Measurements from ENCODE around the gene OMP.

Gene OMP

GRCh38 chr11:77064648-77065217, 37.9 kb upstream of the OMP start:
- TF ChIP-seq, protein P1, sequence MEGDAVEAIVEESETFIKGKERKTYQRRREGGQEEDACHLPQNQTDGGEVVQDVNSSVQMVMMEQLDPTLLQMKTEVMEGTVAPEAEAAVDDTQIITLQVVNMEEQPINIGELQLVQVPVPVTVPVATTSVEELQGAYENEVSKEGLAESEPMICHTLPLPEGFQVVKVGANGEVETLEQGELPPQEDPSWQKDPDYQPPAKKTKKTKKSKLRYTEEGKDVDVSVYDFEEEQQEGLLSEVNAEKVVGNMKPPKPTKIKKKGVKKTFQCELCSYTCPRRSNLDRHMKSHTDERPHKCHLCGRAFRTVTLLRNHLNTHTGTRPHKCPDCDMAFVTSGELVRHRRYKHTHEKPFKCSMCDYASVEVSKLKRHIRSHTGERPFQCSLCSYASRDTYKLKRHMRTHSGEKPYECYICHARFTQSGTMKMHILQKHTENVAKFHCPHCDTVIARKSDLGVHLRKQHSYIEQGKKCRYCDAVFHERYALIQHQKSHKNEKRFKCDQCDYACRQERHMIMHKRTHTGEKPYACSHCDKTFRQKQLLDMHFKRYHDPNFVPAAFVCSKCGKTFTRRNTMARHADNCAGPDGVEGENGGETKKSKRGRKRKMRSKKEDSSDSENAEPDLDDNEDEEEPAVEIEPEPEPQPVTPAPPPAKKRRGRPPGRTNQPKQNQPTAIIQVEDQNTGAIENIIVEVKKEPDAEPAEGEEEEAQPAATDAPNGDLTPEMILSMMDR (IDR thresholded peaks at IDR 0.05; ENCODE audit: low read depth, low read length): no peak
- no peak overlapping the region for H3K4me3 ChIP-seq (ENCODE audit: low read depth, low read length)

DNA sequence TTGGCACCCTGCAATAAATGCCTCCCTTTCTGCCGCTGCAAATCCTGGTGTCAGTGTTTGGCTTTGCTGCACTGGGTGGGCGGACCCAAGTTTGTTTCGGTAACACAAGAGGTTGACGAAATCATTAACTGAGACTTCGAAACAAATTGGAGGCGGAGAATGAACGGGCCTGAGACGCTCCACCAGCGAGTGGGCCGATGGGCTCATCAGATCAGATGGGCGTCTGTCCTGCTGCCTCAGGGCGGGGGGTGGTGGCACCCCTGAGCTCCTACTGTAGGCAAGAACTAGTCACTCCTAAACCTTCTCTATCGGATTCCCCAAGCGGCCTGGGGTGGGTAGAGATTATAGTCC, 36.8 kb upstream of the OMP start:
- TF ChIP-seq, protein P1 (IDR thresholded peaks at IDR 0.05; ENCODE audit: low read depth, low read length): no peak
- H3K4me3 ChIP-seq (ENCODE audit: low read depth, low read length): peak overlapping the region; percentile 66

DNA sequence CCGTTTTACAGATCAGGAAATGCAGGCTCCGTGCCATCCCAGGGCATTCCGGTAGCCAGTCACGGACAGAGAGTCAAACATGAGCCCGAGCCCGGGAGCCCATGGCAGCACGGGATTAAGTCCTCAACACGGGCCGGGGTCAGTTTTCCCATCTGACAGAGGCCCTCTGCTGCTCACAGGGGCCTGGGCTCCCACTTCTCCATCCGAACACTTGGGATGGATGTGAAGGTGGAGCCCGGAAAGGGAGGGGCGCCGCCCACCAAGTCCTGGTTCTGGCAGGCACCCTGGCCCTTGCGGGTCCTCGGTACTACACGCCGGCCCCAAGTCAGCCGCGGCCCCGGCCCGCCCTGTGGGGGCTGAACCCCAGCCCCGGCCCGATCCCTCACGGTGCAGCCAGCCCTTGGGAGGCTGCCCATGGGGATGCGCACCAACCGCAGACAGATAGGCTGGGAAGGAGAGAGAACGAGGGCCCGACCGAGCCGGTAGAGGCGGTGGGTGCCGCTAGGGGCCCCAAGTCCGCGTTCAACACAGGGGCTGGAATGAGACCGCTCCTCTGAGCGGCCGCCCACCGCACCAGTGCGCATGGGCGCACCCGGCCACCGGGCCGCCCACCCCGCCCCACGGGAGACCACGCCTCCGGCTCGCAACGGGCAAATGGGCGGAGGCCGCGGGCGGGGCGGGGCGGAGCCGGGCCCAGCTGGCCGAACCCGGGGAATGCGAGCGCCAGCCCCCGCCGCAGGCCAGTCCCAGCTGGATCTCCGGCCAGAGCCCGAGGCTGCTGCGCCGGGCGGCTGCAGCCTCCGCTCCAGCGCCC, 36.2 kb upstream of the OMP start, which contains the start of gene CAPN5:
Gene CAPN5 (plus strand): TSS at position 743 of the 814 bp plus-strand sequence. CDS start 17,916 bp downstream, outside the sequence.
- H3K4me3 ChIP-seq (ENCODE audit: low read depth, low read length): peak within 1 kb of the TSS; percentile 75
- TF ChIP-seq, protein P1 (IDR thresholded peaks at IDR 0.05; ENCODE audit: low read depth, low read length): no peak

DNA sequence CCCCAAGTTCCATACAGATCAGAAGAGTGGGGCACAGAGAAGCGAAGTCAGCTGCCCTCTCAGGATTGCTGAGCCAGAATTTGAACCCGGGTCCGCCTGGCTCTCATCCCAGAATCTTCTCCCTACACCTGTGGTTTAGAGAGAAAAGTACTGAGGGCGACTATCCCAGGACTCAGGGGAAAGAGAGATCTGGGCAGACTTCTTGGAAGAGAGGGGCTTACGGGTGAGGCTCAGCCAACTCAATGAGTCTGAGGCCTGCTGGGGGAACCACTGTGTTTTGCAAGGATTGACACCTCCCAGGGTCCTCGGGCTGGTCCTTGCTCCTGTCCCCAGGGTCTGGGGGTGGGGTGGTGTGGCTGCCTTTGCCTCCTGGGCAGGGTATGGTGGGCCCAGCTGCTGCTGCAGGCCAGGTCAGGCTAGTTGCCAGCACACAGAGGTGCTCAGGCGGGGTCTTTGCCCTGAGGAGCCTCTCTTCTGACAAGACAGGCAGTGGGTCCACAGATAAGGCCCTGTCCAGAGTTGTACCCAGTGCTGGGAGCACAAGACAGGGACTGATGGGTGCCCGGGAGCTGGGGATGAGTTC, 34.7 kb upstream of the OMP start:
- H3K4me3 ChIP-seq (ENCODE audit: low read depth, low read length): peak overlapping the region; percentile 75
- TF ChIP-seq, protein P1 (IDR thresholded peaks at IDR 0.05; ENCODE audit: low read depth, low read length): no peak

GRCh38 chr11:77068457-77069335, 33.9 kb upstream of the OMP start:
- TF ChIP-seq, protein P1 (IDR thresholded peaks at IDR 0.05; ENCODE audit: low read depth, low read length): no peak
- no peak overlapping the region for H3K4me3 ChIP-seq (ENCODE audit: low read depth, low read length)

DNA sequence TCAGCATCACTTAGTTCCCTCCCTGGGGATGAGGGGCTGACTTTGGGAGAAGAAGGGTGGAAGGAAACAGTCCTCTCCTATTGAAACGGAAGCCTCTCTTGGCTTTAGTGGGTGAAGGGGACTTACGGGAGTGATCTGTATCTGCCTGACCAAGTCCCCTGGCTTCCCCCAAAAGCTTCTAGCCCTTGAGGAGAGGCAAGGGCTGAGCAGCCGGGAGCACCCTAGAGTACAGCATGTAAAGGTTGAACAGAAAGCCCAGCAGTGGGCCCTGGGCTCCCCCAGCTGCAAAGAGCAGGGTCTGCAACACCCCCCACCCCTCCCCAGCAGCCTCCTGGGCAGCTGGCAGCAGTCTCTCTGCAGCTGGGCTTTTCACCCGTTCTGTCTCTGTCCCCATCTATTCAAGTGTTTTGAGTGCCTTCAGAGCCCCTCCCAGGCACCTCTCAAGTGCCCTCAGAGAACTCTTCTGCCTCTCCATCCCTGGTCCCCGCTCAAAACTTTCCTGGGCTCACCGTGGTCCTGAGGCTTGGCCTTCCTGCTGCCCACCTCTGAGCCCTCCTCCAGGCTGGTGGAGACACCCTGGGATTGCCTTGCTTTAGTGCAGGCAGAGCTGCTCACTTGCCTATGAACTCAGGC, 33.2 kb upstream of the OMP start:
- H3K4me3 ChIP-seq (ENCODE audit: low read depth, low read length): no peak overlapping the region
- TF ChIP-seq, protein P1 (IDR thresholded peaks at IDR 0.05; ENCODE audit: low read depth, low read length): no peak
